Naive thymus-derived CD4-positive, alpha-beta T cell (primary cell): ENCODE measurements around the gene OLFM2. TPM values are rescaled to one million over a fixed set of nuclear protein-coding genes. Genes with fewer than 3 reads are reported as not detected.
A peak's percentile ranks its signal among the peaks of the same experiment; 100 is the strongest.

Experiments
- ATAC-seq: fragments of 150-1000 bp; cut with Tn5 transposase; 2 replicates; pipeline ENCODE4 v1.10.0; 2021; ENCODE audit warnings: mild to moderate bottlenecking, moderate library complexity
- CTCF ChIA-PET: fragments of 350-600 bp; sonication (Branson Sonifier 250); formaldehyde crosslinking; loops from one replicate; lab custom pipeline; 2021; ENCODE audit warnings: antibody characterized with exemption; lab: Charles Lee
- POLR2A ChIA-PET: fragments of 350-600 bp; sonication (Branson Sonifier 250); formaldehyde crosslinking; loops from one replicate; lab custom pipeline; 2021; ENCODE audit warnings: antibody characterized with exemption, inconsistent platforms; lab: Charles Lee
- DNase-seq, 9 donors: peaks; one replicate each; pipeline versions ENCODE4 v3.0.0 to v3.0.0-alpha.2; 2020 to 2022; ENCODE audit warnings: mixed read lengths in 1 of 9
- H3K27ac ChIP-seq: one replicate; pipeline ENCODE4 v1.7.0; 2013; ENCODE audit warnings: mild to moderate bottlenecking, low read depth, low read length, moderate library complexity
- H3K27me3 ChIP-seq, 2 donors: one replicate each; pipeline ENCODE4 v1.7.0; 2013; ENCODE audit warnings: low read length in 2 of 2, mild to moderate bottlenecking in 2 of 2, moderate library complexity in 2 of 2; ENCODE audit not compliant: control insufficient read depth in 2 of 2, insufficient read depth in 2 of 2
- H3K36me3 ChIP-seq, 3 experiments: 1 replicate in 2 of 3; 2 replicates in 1 of 3; pipeline ENCODE4 v1.7.0; 2013; ENCODE audit warnings: low read length in 3 of 3, mild to moderate bottlenecking in 3 of 3, moderate library complexity in 1 of 3; ENCODE audit not compliant: insufficient read depth in 3 of 3, control insufficient read depth in 2 of 3
- H3K4me1 ChIP-seq, 2 donors: one replicate each; pipeline ENCODE4 v1.7.0; 2013; ENCODE audit warnings: low read length in 2 of 2, mild to moderate bottlenecking in 2 of 2, moderate library complexity in 1 of 2; ENCODE audit not compliant: control insufficient read depth in 2 of 2, insufficient read depth in 2 of 2
- H3K4me3 ChIP-seq: 2 replicates; pipeline ENCODE4 v1.7.0; 2013; ENCODE audit warnings: mild to moderate bottlenecking, low read length
- H3K9me3 ChIP-seq, 3 experiments: 1 replicate in 2 of 3; 2 replicates in 1 of 3; pipeline ENCODE4 v1.7.0; 2013; ENCODE audit warnings: low read length in 3 of 3; ENCODE audit not compliant: control insufficient read depth in 2 of 3
- H3K27ac Mint-ChIP-seq, 9 donors: one replicate each; pipeline ENCODE4 v1.8.0; 2020 to 2022; ENCODE audit warnings: mixed read lengths in 9 of 9, mild to moderate bottlenecking in 8 of 9, moderate library complexity in 5 of 9, inconsistent platforms in 2 of 9
- H3K27me3 Mint-ChIP-seq, 5 donors: one replicate each; pipeline ENCODE4 v1.8.0; 2021 to 2022; ENCODE audit warnings: mixed read lengths in 5 of 5, mild to moderate bottlenecking in 1 of 5
- H3K36me3 Mint-ChIP-seq, 5 donors: one replicate each; pipeline ENCODE4 v1.8.0; 2020 to 2022; ENCODE audit warnings: mixed read lengths in 5 of 5, mild to moderate bottlenecking in 3 of 5, inconsistent platforms in 1 of 5
- H3K4me1 Mint-ChIP-seq, 7 donors: one replicate each; pipeline ENCODE4 v1.8.0; 2020 to 2022; ENCODE audit warnings: mixed read lengths in 7 of 7, mild to moderate bottlenecking in 3 of 7, inconsistent platforms in 1 of 7
- H3K4me3 Mint-ChIP-seq, 10 donors: one replicate each; pipeline ENCODE4 v1.8.0; 2020 to 2022; ENCODE audit warnings: mild to moderate bottlenecking in 10 of 10, mixed read lengths in 10 of 10, moderate library complexity in 6 of 10, inconsistent platforms in 2 of 10
- H3K9me3 Mint-ChIP-seq, 11 donors: one replicate each; pipeline ENCODE4 v1.8.0; 2020 to 2022; ENCODE audit warnings: mixed read lengths in 11 of 11, mild to moderate bottlenecking in 4 of 11, inconsistent platforms in 1 of 11, moderate library complexity in 1 of 11
- intact Hi-C, 2 donors: fragments of 100-400 bp; cut with micrococcal nuclease; formaldehyde crosslinking; loops; one replicate each; pipeline ENCODE4 v1.15.1; 2023
- polyA plus RNA-seq, 2 donors: library from polyadenylated mRNA; unstranded; fragments of 300-500 nt; fragmentation: Illumina TruSeq; gene quantifications; one replicate each; pipeline ENCODE4 v1.2.3, GENCODE V29; 2021
- total RNA-seq, 6 experiments: library from RNA in 5 of 6; stranded (reverse) in 5 of 6; gene quantifications; 1 replicate in 5 of 6; 2 replicates in 1 of 6; pipeline ENCODE4 v1.2.3 and lab custom pipeline; 2021 to 2026

OLFM2 gene
- total and polyA plus RNA-seq, 7 experiments from 2014 or later, result 6.2 to 19.4 (median 14.9) TPM

- H3K27ac Mint-ChIP-seq, result no peak overlapping the region
- Histone ChIP-seq H3K4me1 (no peaks in the 10 kb centered on the region), H3K4me3 (no peak overlapping the region), H3K36me3 (no peaks in the 10 kb centered on the region), H3K27me3 (no peaks in the 10 kb centered on the region), H3K9me3 (peaks cover 0 to 12% (median 0%) of the 10 kb centered on the region in 3 experiments), H3K27ac (no peak overlapping the region)
- peaks cover 0 to 9% (median 0%) of the 10 kb centered on the region in 7 donors for H3K4me1 Mint-ChIP-seq
- ATAC-seq (no peak), DNase-seq (no peak)
- CTCF ChIA-PET, result no interaction called here
- H3K9me3 Mint-ChIP-seq, result peaks cover 0 to 28% (median 17%) of the 10 kb centered on the region in 11 donors
- POLR2A ChIA-PET, result no interaction called here
- peak overlapping the region in 1 of 10 donors; percentile 15 for H3K4me3 Mint-ChIP-seq
- intact Hi-C loops, result no loop called here
- peaks cover 13 to 32% (median 30%) of the 10 kb centered on the region in 5 donors for H3K27me3 Mint-ChIP-seq
- H3K36me3 Mint-ChIP-seq, result peaks cover 0 to 10% (median 3%) of the 10 kb centered on the region in 5 donors
Observed at GRCh38 chr19:9945319-9945966, 9.1 kb upstream of the OLFM2 start.

DNA sequence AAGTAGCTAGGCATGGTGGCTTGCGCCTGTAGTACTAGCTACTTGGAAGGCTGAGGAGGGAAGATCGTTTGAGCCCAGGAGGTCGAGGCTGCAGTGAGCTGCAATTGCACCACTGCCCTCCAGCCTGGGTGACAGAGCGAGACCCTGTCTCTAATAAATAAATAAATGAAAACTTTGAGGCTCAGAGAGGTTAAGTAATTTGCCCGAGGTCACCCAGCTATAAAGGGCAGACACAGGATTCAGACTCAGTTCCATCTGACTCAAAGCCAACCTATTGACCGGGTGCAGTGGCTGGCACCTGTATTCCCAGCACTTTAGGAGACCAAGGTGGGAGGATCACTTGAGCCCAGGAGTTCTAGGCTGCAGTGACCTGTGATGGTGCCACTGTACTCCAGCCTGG is 7.4 kb upstream of the OLFM2 start:
- Histone ChIP-seq H3K9me3 (peaks cover 0 to 12% (median 0%) of the 10 kb centered on the region in 3 experiments), H3K27ac (no peak overlapping the region), H3K4me1 (no peaks in the 10 kb centered on the region), H3K4me3 (no peak overlapping the region), H3K36me3 (no peaks in the 10 kb centered on the region), H3K27me3 (no peaks in the 10 kb centered on the region)
- ChIA-PET CTCF (interaction anchor here (1.2 to 1.4 kb wide), 2 partner anchors 11 to 13 kb away, joined by 6 read pairs; no protein-coding TSS in a partner anchor), POLR2A (no interaction called here)
- peaks cover 16 to 39% (median 34%) of the 10 kb centered on the region in 5 donors for H3K27me3 Mint-ChIP-seq
- no peak overlapping the region for H3K27ac Mint-ChIP-seq
- no peak overlapping the region for H3K4me3 Mint-ChIP-seq
- peaks cover 0 to 28% (median 17%) of the 10 kb centered on the region in 11 donors for H3K9me3 Mint-ChIP-seq
- peaks cover 0 to 9% (median 0%) of the 10 kb centered on the region in 7 donors for H3K4me1 Mint-ChIP-seq
- peaks cover 0 to 10% (median 3%) of the 10 kb centered on the region in 5 donors for H3K36me3 Mint-ChIP-seq
- ATAC-seq, result no peak
- intact Hi-C loops, result no loop called here
- no peak for DNase-seq

DNA sequence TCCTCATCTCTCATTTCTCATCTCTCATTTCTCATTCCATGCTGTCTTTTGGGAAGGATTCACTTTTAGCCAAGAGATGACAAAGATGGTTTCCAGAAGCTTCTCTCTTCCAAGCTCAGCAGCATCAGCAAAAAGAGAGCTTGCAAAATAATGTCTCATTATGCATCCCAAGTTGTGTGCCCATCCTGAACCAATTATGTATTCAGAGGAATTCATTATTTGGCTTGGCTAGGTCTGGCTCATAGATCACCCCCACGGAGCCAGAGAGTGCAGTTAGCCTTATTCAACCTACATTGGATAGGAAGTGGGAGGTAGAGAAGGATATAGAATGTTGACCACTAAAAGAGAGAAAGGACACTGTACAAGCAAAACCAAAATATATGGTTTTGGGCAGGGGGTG is 5.4 kb upstream of the OLFM2 start:
- Mint-ChIP-seq H3K27me3 (peaks cover 27 to 51% (median 39%) of the 10 kb centered on the region in 5 donors), H3K36me3 (peaks cover 0 to 10% (median 3%) of the 10 kb centered on the region in 5 donors), H3K4me1 (peaks cover 3 to 12% (median 6%) of the 10 kb centered on the region in 7 donors), H3K9me3 (peaks cover 0 to 28% (median 17%) of the 10 kb centered on the region in 11 donors), H3K4me3 (no peak overlapping the region), H3K27ac (no peak overlapping the region)
- Histone ChIP-seq H3K4me3 (no peak overlapping the region), H3K27ac (no peak overlapping the region), H3K4me1 (peaks cover 0 to 3% of the 10 kb centered on the region in 2 donors), H3K9me3 (peaks cover 0 to 12% (median 0%) of the 10 kb centered on the region in 3 experiments), H3K27me3 (peaks cover 0 to 5% of the 10 kb centered on the region in 2 donors), H3K36me3 (no peaks in the 10 kb centered on the region)
- POLR2A ChIA-PET, result no interaction called here
- intact Hi-C loops, result no loop called here
- CTCF ChIA-PET, result interaction anchor here (1.4 kb wide), 1 partner anchor 59 kb away, joined by 4 read pairs; no protein-coding TSS in a partner anchor
- DNase-seq, result no peak
- no peak for ATAC-seq

DNA sequence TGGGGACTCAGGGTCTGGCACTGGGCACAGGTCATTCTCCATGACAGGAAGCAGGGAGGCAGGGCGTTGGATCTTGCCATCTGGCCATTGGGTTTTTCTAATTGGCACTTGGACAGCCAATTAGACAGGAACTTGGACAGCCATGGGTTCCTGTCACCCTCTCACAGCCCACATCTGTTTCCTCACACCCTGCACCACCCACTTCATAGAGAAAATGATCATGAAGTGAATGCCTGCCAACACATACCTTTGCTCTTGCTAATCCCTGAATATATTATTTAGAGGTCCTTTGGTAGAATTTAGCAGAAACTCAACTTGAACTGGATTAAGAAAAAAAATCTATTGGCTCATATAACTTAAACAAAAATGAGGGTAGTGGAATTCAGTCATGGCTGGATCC is 4.9 kb upstream of the OLFM2 start:
- H3K27me3 Mint-ChIP-seq, result peaks cover 27 to 52% (median 41%) of the 10 kb centered on the region in 5 donors
- Histone ChIP-seq H3K27me3 (peaks cover 0 to 7% of the 10 kb centered on the region in 2 donors), H3K9me3 (peaks cover 0 to 12% (median 0%) of the 10 kb centered on the region in 3 experiments), H3K4me1 (peaks cover 0 to 4% of the 10 kb centered on the region in 2 donors), H3K27ac (no peak overlapping the region), H3K4me3 (no peak overlapping the region), H3K36me3 (no peaks in the 10 kb centered on the region)
- no peak overlapping the region for H3K4me3 Mint-ChIP-seq
- intact Hi-C loops, result no loop called here
- peaks cover 0 to 28% (median 17%) of the 10 kb centered on the region in 11 donors for H3K9me3 Mint-ChIP-seq
- peaks cover 0 to 10% (median 3%) of the 10 kb centered on the region in 5 donors for H3K36me3 Mint-ChIP-seq
- POLR2A ChIA-PET, result no interaction called here
- no peak overlapping the region for H3K27ac Mint-ChIP-seq
- no peak for DNase-seq
- CTCF ChIA-PET, result interaction anchor here (0.5 to 1.4 kb wide), 2 partner anchors 59 to 322 kb away, joined by 3 to 4 read pairs; no protein-coding TSS in a partner anchor
- no peak for ATAC-seq
- peaks cover 3 to 13% (median 7%) of the 10 kb centered on the region in 7 donors for H3K4me1 Mint-ChIP-seq

DNA sequence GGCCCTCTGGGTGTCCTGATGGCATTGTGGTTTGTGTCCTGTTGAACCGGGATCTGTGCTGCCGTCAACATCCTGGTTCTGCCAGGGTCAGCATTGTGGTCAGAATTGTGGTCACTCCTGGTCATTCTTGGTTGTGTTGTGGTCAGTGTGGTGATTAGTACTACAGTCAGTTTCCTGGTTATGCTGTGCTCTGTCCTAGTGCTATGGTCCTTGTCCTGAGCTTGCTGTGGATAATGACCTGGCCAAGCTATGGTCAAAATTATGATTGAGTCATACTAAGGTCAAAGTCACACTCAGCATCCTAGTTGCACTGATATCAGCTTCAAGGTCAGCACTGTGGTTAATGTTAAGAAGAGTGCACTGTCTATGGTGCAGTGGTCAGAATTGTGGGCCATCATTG is 4.5 kb upstream of the OLFM2 start:
- Histone ChIP-seq H3K9me3 (peaks cover 0 to 12% (median 0%) of the 10 kb centered on the region in 3 experiments), H3K27ac (no peak overlapping the region), H3K27me3 (peaks cover 0 to 7% of the 10 kb centered on the region in 2 donors), H3K4me1 (peaks cover 4% of the 10 kb centered on the region in 2 donors), H3K36me3 (no peaks in the 10 kb centered on the region), H3K4me3 (no peak overlapping the region)
- no peak overlapping the region for H3K4me3 Mint-ChIP-seq
- DNase-seq (no peak), ATAC-seq (no peak)
- peaks cover 0 to 28% (median 17%) of the 10 kb centered on the region in 11 donors for H3K9me3 Mint-ChIP-seq
- no peak overlapping the region for H3K27ac Mint-ChIP-seq
- peaks cover 0 to 10% (median 3%) of the 10 kb centered on the region in 5 donors for H3K36me3 Mint-ChIP-seq
- peaks cover 28 to 53% (median 42%) of the 10 kb centered on the region in 5 donors for H3K27me3 Mint-ChIP-seq
- CTCF ChIA-PET, result interaction anchor here (0.5 to 1.4 kb wide), 2 partner anchors 59 to 322 kb away, joined by 3 to 4 read pairs; no protein-coding TSS in a partner anchor
- H3K4me1 Mint-ChIP-seq, result peaks cover 3 to 13% (median 8%) of the 10 kb centered on the region in 7 donors
- intact Hi-C loops, result no loop called here
- POLR2A ChIA-PET, result no interaction called here

DNA sequence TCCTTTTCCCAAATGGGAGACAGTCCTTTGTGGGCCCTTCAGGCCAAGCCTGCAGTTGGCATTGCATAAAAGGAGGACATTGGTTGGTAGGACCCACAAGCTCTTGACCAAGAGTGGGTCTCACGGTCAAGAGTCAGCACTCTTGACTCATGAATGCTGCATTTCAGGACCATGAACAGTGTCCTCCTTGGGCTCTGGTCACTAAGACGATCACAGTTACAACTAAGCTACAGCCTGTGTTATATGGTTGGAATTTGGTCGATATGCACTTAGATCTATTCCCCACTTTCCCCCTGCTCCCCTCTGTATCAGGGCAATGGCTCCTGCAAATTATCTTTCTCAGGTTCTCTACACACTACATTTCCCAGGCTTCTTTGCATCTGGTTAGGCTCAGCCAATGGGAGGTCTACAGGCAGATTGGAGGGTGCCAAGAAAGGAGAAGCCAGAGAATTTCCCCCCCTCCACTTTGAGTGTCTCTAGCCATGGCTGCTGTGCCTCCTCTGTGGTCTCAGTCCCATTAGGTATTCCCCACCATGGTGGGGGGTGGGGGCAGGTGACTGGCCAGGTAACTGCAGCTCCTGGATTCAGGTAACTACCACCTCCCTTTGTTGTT is 3.1 kb upstream of the OLFM2 start:
- Histone ChIP-seq H3K4me1 (peaks cover 4 to 16% of the 10 kb centered on the region in 2 donors), H3K4me3 (no peak overlapping the region), H3K27ac (no peak overlapping the region), H3K9me3 (peaks cover 0 to 12% (median 0%) of the 10 kb centered on the region in 3 experiments), H3K27me3 (peaks cover 8 to 9% of the 10 kb centered on the region in 2 donors), H3K36me3 (no peaks in the 10 kb centered on the region)
- no peak overlapping the region for H3K4me3 Mint-ChIP-seq
- CTCF ChIA-PET, result no interaction called here
- peak overlapping the region in 1 of 9 donors; percentile 11 for H3K27ac Mint-ChIP-seq
- peaks cover 39 to 60% (median 55%) of the 10 kb centered on the region in 5 donors for H3K27me3 Mint-ChIP-seq
- intact Hi-C loops, result loop anchor here in 1 of 2 donors (10.0 kb wide), 1 partner anchor 445 kb away; the partner anchor contains the start of gene TYK2
- H3K9me3 Mint-ChIP-seq, result peaks cover 0 to 28% (median 17%) of the 10 kb centered on the region in 11 donors
- DNase-seq (no peak), ATAC-seq (no peak)
- H3K4me1 Mint-ChIP-seq, result peaks cover 8 to 21% (median 19%) of the 10 kb centered on the region in 7 donors
- H3K36me3 Mint-ChIP-seq, result peaks cover 0 to 10% (median 3%) of the 10 kb centered on the region in 5 donors
- POLR2A ChIA-PET, result interaction anchor here (0.6 kb wide), 2 partner anchors 120 to 531 kb away, joined by 3 to 4 read pairs; no protein-coding TSS in a partner anchor
